HEK293 (cell line): Measurements from ENCODE around the gene PCDHGA9.
"Not testable (repeated sequence)": the region's sequence is repeated elsewhere in the genome, so short reads cannot be mapped to it uniquely, and the experiment has no call there.

ENCODE experiments used
- CTCF ChIA-PET: fragments of 350-600 bp; formaldehyde crosslinking; extraction: SDS; loops from one replicate; lab custom pipeline; 2021; ENCODE audit warnings: antibody characterized with exemption; lab: Yijun Ruan, JAX
- POLR2A ChIA-PET: fragments of 300-600 bp; formaldehyde crosslinking; extraction: SDS; loops from one replicate; lab custom pipeline; 2020; ENCODE audit warnings: antibody characterized with exemption, inconsistent platforms; lab: Yijun Ruan, JAX
- H3K27ac ChIP-seq: fragments of 200-500 bp; sonication (Bioruptor generic); 2 replicates; pipeline ENCODE4 v1.5.1; 2014; ENCODE audit warnings: low read depth, low read length, control low read depth, inconsistent platforms; ENCODE audit errors: extremely low read depth
- H3K36me3 ChIP-seq, 2 experiments: fragments of 200-500 bp in 1 of 2; sonication (Bioruptor generic) in 1 of 2; 1 replicate in 1 of 2; 2 replicates in 1 of 2; pipeline ENCODE4 v1.5.1; 2014 to 2017; ENCODE audit warnings: inconsistent platforms in 2 of 2, low read length in 2 of 2; ENCODE audit not compliant: control insufficient read depth in 2 of 2, insufficient read depth in 1 of 2
- H3K4me1 ChIP-seq: fragments of 200-500 bp; sonication (Bioruptor generic); 2 replicates; pipeline ENCODE4 v1.5.1; 2014; ENCODE audit warnings: mild to moderate bottlenecking, low read length, inconsistent platforms; ENCODE audit not compliant: control insufficient read depth, insufficient read depth
- H3K4me3 ChIP-seq: 2 replicates; pipeline ENCODE4 v1.5.1; 2011; ENCODE audit warnings: low read depth, mild to moderate bottlenecking, control low read depth, low read length, moderate library complexity
- H3K9me3 ChIP-seq: fragments of 200-500 bp; sonication (Bioruptor generic); 2 replicates; pipeline ENCODE4 v1.5.1; 2014; ENCODE audit warnings: low read depth, low read length, inconsistent platforms; ENCODE audit not compliant: control insufficient read depth, insufficient read depth
- PRDM10 ChIP-seq: fragments of 450-650 bp; formaldehyde crosslinking; IDR thresholded peaks from 2 replicates; pipeline ENCODE4 v1.5.1; 2016; ENCODE audit warnings: missing biosample characterization, missing genetic modification characterization
- RBAK ChIP-seq: fragments of 450-650 bp; formaldehyde crosslinking; IDR thresholded peaks from 2 replicates; pipeline ENCODE4 v1.5.1; 2016; ENCODE audit warnings: missing biosample characterization, missing genetic modification characterization
- REST ChIP-seq: fragments of 450-650 bp; formaldehyde crosslinking; IDR thresholded peaks from 2 replicates; pipeline ENCODE4 v1.5.1; 2016; ENCODE audit warnings: missing biosample characterization, missing genetic modification characterization
- ZFP41 ChIP-seq: fragments of 450-650 bp; formaldehyde crosslinking; IDR thresholded peaks from 2 replicates; pipeline ENCODE4 v1.5.1; 2016; ENCODE audit warnings: missing biosample characterization, missing genetic modification characterization, borderline replicate concordance
- ZNF16 ChIP-seq: fragments of 450-650 bp; formaldehyde crosslinking; IDR thresholded peaks from 2 replicates; pipeline ENCODE4 v1.5.1; 2016; ENCODE audit warnings: low read depth, missing biosample characterization, missing genetic modification characterization
- ZNF2 ChIP-seq: fragments of 450-650 bp; formaldehyde crosslinking; IDR thresholded peaks from 2 replicates; pipeline ENCODE4 v1.5.1; 2016; ENCODE audit warnings: missing biosample characterization, missing genetic modification characterization
- ZNF366 ChIP-seq: fragments of 450-650 bp; formaldehyde crosslinking; conservative IDR thresholded peaks from 2 replicates; pipeline ENCODE4 v1.5.1; 2016; ENCODE audit warnings: missing biosample characterization, missing genetic modification characterization
- ZNF37A ChIP-seq: fragments of 450-650 bp; IDR thresholded peaks from 2 replicates; pipeline ENCODE4 v1.5.1; 2018; ENCODE audit warnings: missing biosample characterization, missing genetic modification characterization
- ZNF433 ChIP-seq: fragments of 450-650 bp; formaldehyde crosslinking; IDR thresholded peaks from 2 replicates; pipeline ENCODE4 v1.5.1; 2016; ENCODE audit warnings: missing biosample characterization, missing genetic modification characterization, low read depth
- ZNF510 ChIP-seq: fragments of 450-650 bp; formaldehyde crosslinking; IDR thresholded peaks from 2 replicates; pipeline ENCODE4 v1.5.1; 2018; ENCODE audit warnings: mild to moderate bottlenecking, missing genetic modification characterization, missing biosample characterization; ENCODE audit not compliant: insufficient replicate concordance
- ZNF670 ChIP-seq: fragments of 450-650 bp; formaldehyde crosslinking; IDR thresholded peaks from 2 replicates; pipeline ENCODE4 v1.5.1; 2016; ENCODE audit warnings: missing biosample characterization, missing genetic modification characterization, low read depth
- ZNF747 ChIP-seq: fragments of 450-650 bp; formaldehyde crosslinking; IDR thresholded peaks from 2 replicates; pipeline ENCODE4 v1.5.1; 2016; ENCODE audit warnings: missing biosample characterization, missing genetic modification characterization
- ZNF768 ChIP-seq: fragments of 450-650 bp; formaldehyde crosslinking; IDR thresholded peaks from 2 replicates; pipeline ENCODE4 v1.5.1; 2018; ENCODE audit warnings: missing biosample characterization, mild to moderate bottlenecking, missing genetic modification characterization
- TF ChIP-seq, protein P1 (sequence below): fragments of 450-650 bp; formaldehyde crosslinking; IDR thresholded peaks from 2 replicates; pipeline ENCODE4 v1.5.1; 2016; ENCODE audit warnings: missing biosample characterization, missing genetic modification characterization
- TF ChIP-seq, protein P2 (sequence below): fragments of 450-650 bp; IDR thresholded peaks from 2 replicates; pipeline ENCODE4 v1.5.1; 2018; ENCODE audit warnings: missing biosample characterization, mild to moderate bottlenecking, missing genetic modification characterization
- TF ChIP-seq, protein P3 (sequence below): fragments of 450-650 bp; formaldehyde crosslinking; IDR thresholded peaks from 2 replicates; pipeline ENCODE4 v1.5.1; 2016; ENCODE audit warnings: missing biosample characterization, missing genetic modification characterization

Gene PCDHGA9

GRCh38 chr5:141384471-141385267 lies 17.9 kb upstream of the PCDHGA9 start:
- H3K4me1 ChIP-seq, result no peaks in the 10 kb centered on the region
- H3K36me3 ChIP-seq, result no peaks in the 10 kb centered on the region
- TF ChIP-seq ZNF768 (tag by site-specific recombination), result no peak
- TF ChIP-seq REST (tag by site-specific recombination), result peak; percentile 64; the same call in 1 of the 2 replicates
- TF ChIP-seq ZFP41 (tag by site-specific recombination), result no peak
- CTCF ChIA-PET, result no interaction called here
- no peaks in the 10 kb centered on the region for H3K9me3 ChIP-seq
- H3K27ac ChIP-seq, result no peak overlapping the region
- POLR2A ChIA-PET, result no interaction called here
- H3K4me3 ChIP-seq, result no peak overlapping the region

GRCh38 chr5:141387557-141388311 lies 14.8 kb upstream of the PCDHGA9 start, which contains the start of gene PCDHGB4:
Gene PCDHGB4, plus strand, starts transcription at chr5:141387698. Its CDS starts 187 bp downstream, at chr5:141387885.
- POLR2A ChIA-PET, H3K4me1 ChIP-seq, H3K27ac ChIP-seq, H3K9me3 ChIP-seq, H3K36me3 ChIP-seq, H3K4me3 ChIP-seq: not testable (repeated sequence)
- CTCF ChIA-PET, result interaction anchor here (0.6 to 2.0 kb wide), 5 partner anchors 9 to 176 kb away, joined by 3 to 5 read pairs (median 4); partner anchors contain the start of gene PCDHGB3

GRCh38 chr5:141388661-141389060 lies 13.9 kb upstream of the PCDHGA9 start:
- Histone ChIP-seq H3K9me3 (no peaks in the 10 kb centered on the region), H3K4me3 (no peak overlapping the region), H3K27ac (no peak overlapping the region), H3K4me1 (no peaks in the 10 kb centered on the region), H3K36me3 (no peaks in the 10 kb centered on the region)
- ChIA-PET CTCF (interaction anchor here (0.6 to 1.4 kb wide), 2 partner anchors 30 to 113 kb away, joined by 3 to 4 read pairs; no protein-coding TSS in a partner anchor), POLR2A (no interaction called here)
- no peak for TF ChIP-seq ZNF366 (tag by site-specific recombination)
- no peak for TF ChIP-seq ZNF37A (tag by site-specific recombination)
- no peak for TF ChIP-seq ZNF433 (tag by site-specific recombination)
- TF ChIP-seq PRDM10 (tag by site-specific recombination), result no peak
- no peak for TF ChIP-seq ZNF747 (tag by site-specific recombination)
- TF ChIP-seq, protein P1, sequence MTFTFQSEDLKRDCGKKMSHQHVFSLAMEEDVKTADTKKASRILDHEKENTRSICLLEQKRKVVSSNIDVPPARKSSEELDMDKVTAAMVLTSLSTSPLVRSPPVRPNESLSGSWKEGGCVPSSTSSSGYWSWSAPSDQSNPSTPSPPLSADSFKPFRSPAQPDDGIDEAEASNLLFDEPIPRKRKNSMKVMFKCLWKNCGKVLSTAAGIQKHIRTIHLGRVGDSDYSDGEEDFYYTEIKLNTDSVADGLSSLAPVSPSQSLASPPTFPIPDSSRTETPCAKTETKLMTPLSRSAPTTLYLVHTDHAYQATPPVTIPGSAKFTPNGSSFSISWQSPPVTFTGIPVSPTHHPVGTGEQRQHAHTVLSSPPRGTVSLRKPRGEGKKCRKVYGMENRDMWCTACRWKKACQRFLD (tag by site-specific recombination), result no peak
- no peak for TF ChIP-seq ZNF670 (tag by site-specific recombination)
- TF ChIP-seq, protein P2, sequence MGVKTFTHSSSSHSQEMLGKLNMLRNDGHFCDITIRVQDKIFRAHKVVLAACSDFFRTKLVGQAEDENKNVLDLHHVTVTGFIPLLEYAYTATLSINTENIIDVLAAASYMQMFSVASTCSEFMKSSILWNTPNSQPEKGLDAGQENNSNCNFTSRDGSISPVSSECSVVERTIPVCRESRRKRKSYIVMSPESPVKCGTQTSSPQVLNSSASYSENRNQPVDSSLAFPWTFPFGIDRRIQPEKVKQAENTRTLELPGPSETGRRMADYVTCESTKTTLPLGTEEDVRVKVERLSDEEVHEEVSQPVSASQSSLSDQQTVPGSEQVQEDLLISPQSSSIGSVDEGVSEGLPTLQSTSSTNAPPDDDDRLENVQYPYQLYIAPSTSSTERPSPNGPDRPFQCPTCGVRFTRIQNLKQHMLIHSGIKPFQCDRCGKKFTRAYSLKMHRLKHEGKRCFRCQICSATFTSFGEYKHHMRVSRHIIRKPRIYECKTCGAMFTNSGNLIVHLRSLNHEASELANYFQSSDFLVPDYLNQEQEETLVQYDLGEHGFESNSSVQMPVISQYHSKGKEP (tag by site-specific recombination), result no peak
- TF ChIP-seq, protein P3, sequence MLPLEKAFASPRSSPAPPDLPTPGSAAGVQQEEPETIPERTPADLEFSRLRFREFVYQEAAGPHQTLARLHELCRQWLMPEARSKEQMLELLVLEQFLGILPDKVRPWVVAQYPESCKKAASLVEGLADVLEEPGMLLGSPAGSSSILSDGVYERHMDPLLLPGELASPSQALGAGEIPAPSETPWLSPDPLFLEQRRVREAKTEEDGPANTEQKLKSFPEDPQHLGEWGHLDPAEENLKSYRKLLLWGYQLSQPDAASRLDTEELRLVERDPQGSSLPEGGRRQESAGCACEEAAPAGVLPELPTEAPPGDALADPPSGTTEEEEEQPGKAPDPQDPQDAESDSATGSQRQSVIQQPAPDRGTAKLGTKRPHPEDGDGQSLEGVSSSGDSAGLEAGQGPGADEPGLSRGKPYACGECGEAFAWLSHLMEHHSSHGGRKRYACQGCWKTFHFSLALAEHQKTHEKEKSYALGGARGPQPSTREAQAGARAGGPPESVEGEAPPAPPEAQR (tag by site-specific recombination), result no peak
- TF ChIP-seq ZNF2, result no peak
- no peak for TF ChIP-seq ZNF510 (tag by site-specific recombination)
- no peak for TF ChIP-seq RBAK (tag by site-specific recombination)
- TF ChIP-seq ZNF16 (tag by site-specific recombination), result no peak
